IMR-90 (cell line): Measurements from ENCODE around the gene PSMD11. TPM values are rescaled to one million over a fixed set of nuclear protein-coding genes. Genes with fewer than 3 reads are reported as not detected.

ENCODE experiments used
- CEBPB ChIP-seq: IDR thresholded peaks from 2 replicates; pipeline ENCODE4 v1.6.1; 2012; ENCODE audit warnings: low read depth, low read length, improper control_type of control experiment
- MXI1 ChIP-seq: IDR thresholded peaks from 2 replicates; pipeline ENCODE4 v1.6.1; 2012; ENCODE audit warnings: low read depth, mild to moderate bottlenecking, low read length, moderate library complexity, borderline replicate concordance
- POLR2A ChIP-seq: IDR thresholded peaks from 2 replicates; pipeline ENCODE4 v1.6.1; 2012; ENCODE audit warnings: mild to moderate bottlenecking, low read depth, low read length
- RAD21 ChIP-seq: IDR thresholded peaks from 2 replicates; pipeline ENCODE4 v1.6.1; 2012; ENCODE audit warnings: low read length, improper control_type of control experiment
- SMC3 ChIP-seq: fragments of 150-350 bp; IDR thresholded peaks from 2 replicates; pipeline ENCODE4 v1.6.1; 2016; ENCODE audit warnings: low read depth, mild to moderate bottlenecking, antibody characterized with exemption, low read length, moderate library complexity
- polyA plus RNA-seq, 3 experiments: library from polyadenylated mRNA; depleted of rRNA; stranded (reverse); fragments of >200 nt; gene quantifications; 2 replicates each; pipeline ENCODE4 v1.2.3, GENCODE V29; 2012; ENCODE audit warnings: low replicate concordance in 1 of 3
- total RNA-seq: library from RNA; depleted of rRNA; stranded (reverse); fragments of >200 nt; gene quantifications from 2 replicates; pipeline ENCODE4 v1.2.3, GENCODE V29; 2012
- TF ChIP-seq, protein P1 (sequence below): conservative IDR thresholded peaks from 2 replicates; pipeline ENCODE4 v1.5.1; 2012; ENCODE audit warnings: mild to moderate bottlenecking, low read depth, low read length, improper control_type of control experiment

The PSMD11 gene
- total and polyA plus RNA-seq, 2 of the 4 experiments (the other 2 are of a cell fraction), result 64.7 to 85.9 TPM

DNA sequence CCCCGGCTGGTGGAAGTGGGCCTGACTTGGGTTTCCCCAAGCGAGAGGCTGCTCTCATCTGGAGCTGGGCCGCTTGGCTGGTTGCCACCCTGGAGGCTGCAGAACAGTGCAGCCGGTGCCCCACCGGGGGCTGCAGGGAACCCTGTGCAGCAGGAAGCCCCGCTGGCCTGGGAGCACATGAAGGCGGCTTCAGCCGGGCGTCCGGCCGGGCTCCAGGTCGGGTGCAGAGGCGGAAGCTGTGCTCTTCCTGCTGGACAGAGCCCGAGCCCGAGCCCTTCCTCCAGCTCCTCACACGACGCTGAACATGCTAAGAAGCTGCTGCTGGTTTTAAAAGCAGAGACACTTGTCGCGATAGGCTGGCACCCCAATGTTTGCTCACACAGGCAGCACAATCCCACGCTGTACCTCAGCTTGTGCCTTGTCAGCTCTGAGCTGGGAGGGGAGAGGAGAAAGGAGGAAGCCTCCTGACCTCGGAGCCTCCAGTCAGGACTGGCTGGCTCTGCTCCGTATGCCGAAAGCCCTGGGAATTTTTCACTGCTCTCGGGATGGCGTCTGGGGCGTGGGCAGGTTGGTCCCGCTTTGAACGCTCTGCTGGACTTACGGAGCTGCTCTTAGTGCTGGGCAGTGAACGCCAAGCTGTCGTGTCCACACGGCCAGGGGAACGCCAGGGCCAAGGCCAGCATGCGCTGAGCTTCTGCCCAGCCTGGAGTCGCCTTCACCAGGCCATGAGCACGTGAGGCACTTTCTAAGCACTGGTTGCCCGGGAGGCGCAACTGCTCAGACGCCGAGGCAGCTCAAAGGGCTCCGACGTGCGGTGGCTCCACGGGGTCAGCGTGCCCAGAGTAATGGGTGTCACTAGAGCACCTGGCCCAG, 51.3 kb downstream of the PSMD11 start (continued):
- TF ChIP-seq, protein P1, sequence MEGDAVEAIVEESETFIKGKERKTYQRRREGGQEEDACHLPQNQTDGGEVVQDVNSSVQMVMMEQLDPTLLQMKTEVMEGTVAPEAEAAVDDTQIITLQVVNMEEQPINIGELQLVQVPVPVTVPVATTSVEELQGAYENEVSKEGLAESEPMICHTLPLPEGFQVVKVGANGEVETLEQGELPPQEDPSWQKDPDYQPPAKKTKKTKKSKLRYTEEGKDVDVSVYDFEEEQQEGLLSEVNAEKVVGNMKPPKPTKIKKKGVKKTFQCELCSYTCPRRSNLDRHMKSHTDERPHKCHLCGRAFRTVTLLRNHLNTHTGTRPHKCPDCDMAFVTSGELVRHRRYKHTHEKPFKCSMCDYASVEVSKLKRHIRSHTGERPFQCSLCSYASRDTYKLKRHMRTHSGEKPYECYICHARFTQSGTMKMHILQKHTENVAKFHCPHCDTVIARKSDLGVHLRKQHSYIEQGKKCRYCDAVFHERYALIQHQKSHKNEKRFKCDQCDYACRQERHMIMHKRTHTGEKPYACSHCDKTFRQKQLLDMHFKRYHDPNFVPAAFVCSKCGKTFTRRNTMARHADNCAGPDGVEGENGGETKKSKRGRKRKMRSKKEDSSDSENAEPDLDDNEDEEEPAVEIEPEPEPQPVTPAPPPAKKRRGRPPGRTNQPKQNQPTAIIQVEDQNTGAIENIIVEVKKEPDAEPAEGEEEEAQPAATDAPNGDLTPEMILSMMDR, result no peak
- TF ChIP-seq CEBPB (no peak), RAD21 (no peak), SMC3 (no peak), POLR2A (no peak), MXI1 (no peak)
